Mesendoderm (in vitro differentiated cells): ENCODE measurements around the gene PTPRG.

Experiments
- DNase-seq: peaks from one replicate; pipeline ENCODE4 v3.0.0; 2013
- H2AK5ac ChIP-seq: 2 replicates; pipeline ENCODE4 v1.6.1; 2013; ENCODE audit warnings: low read length, inconsistent platforms
- H2BK120ac ChIP-seq: 2 replicates; pipeline ENCODE4 v1.6.1; 2013; ENCODE audit warnings: low read depth, mild to moderate bottlenecking, low read length, moderate library complexity, mixed read lengths
- H2BK15ac ChIP-seq: replicated peaks from 2 replicates; pipeline ENCODE4 v1.6.1; 2013; ENCODE audit warnings: low read depth, mild to moderate bottlenecking, moderate library complexity
- H2BK5ac ChIP-seq: 2 replicates; pipeline ENCODE4 v1.6.1; 2013; ENCODE audit warnings: low read length, inconsistent platforms
- H3K18ac ChIP-seq: 2 replicates; pipeline ENCODE4 v1.6.1; 2013; ENCODE audit warnings: mild to moderate bottlenecking, low read length, mixed read lengths
- H3K23ac ChIP-seq: one replicate; pipeline ENCODE4 v1.6.1; 2013; ENCODE audit warnings: low read length
- H3K27ac ChIP-seq: 2 replicates; pipeline ENCODE4 v1.5.1; 2013; ENCODE audit warnings: low read depth, mild to moderate bottlenecking, inconsistent platforms, low read length, moderate library complexity
- H3K27me3 ChIP-seq: 2 replicates; pipeline ENCODE4 v1.6.1; 2013; ENCODE audit warnings: low read length, control low read depth, mild to moderate bottlenecking, inconsistent platforms; ENCODE audit not compliant: insufficient read depth, poor library complexity
- H3K36me3 ChIP-seq: 2 replicates; pipeline ENCODE4 v1.6.1; 2013; ENCODE audit warnings: low read length, inconsistent platforms; ENCODE audit not compliant: control insufficient read depth, insufficient read depth
- H3K4ac ChIP-seq: one replicate; pipeline ENCODE4 v1.6.1; 2013; ENCODE audit warnings: low read depth, mild to moderate bottlenecking, low read length, moderate library complexity
- H3K4me1 ChIP-seq: 2 replicates; pipeline ENCODE4 v1.6.1; 2013; ENCODE audit warnings: low read depth, low read length, inconsistent platforms; ENCODE audit not compliant: control insufficient read depth
- H3K4me2 ChIP-seq: 2 replicates; pipeline ENCODE4 v1.6.1; 2013; ENCODE audit warnings: low read length
- H3K4me3 ChIP-seq: 2 replicates; pipeline ENCODE4 v1.5.1; 2013; ENCODE audit warnings: mild to moderate bottlenecking, low read length
- H3K56ac ChIP-seq: one replicate; pipeline ENCODE4 v1.6.1; 2013; ENCODE audit warnings: low read length
- H3K79me1 ChIP-seq: 2 replicates; pipeline ENCODE4 v1.6.1; 2013; ENCODE audit warnings: low read length, inconsistent platforms
- H3K79me2 ChIP-seq: 2 replicates; pipeline ENCODE4 v1.6.1; 2013; ENCODE audit warnings: mild to moderate bottlenecking, low read length; ENCODE audit not compliant: control insufficient read depth, insufficient read depth
- H3K9ac ChIP-seq: 2 replicates; pipeline ENCODE4 v1.6.1; 2013; ENCODE audit warnings: low read length, inconsistent platforms
- H4K5ac ChIP-seq: one replicate; pipeline ENCODE4 v1.6.1; 2013; ENCODE audit warnings: low read length
- H4K8ac ChIP-seq: one replicate; pipeline ENCODE4 v1.6.1; 2013; ENCODE audit warnings: low read depth, mild to moderate bottlenecking, control low read depth, low read length, moderate library complexity
- WGBS: extraction: QIAGEN DNeasy Blood & Tissue Kit; methylation state at CpG from one replicate; pipeline ENCODE4 v1.1.7; 2013; ENCODE audit warnings: low lambda C conversion rate, missing lambda C conversion rate; ENCODE audit not compliant: insufficient coverage; ENCODE audit errors: extremely low coverage; 5-methylcytosine and 5-hydroxymethylcytosine counted together

PTPRG gene

GRCh38 chr3:61841988-61842387 lies 280.6 kb downstream of the PTPRG start:
- Histone ChIP-seq H3K27me3 (no peaks in the 10 kb centered on the region), H3K4ac (no peak overlapping the region), H3K23ac (no peak overlapping the region), H4K5ac (no peak overlapping the region), H4K8ac (no peak overlapping the region), H3K18ac (no peak overlapping the region), H2AK5ac (no peak overlapping the region), H3K27ac (no peak overlapping the region), H3K4me3 (no peak overlapping the region), H3K79me2 (peaks cover 18% of the 10 kb centered on the region), H3K4me1 (no peaks in the 10 kb centered on the region), H2BK5ac (no peak overlapping the region), H2BK120ac (no peak overlapping the region), H3K36me3 (no peaks in the 10 kb centered on the region), H2BK15ac (no peak overlapping the region), H3K56ac (no peak overlapping the region), H3K9ac (no peak overlapping the region), H3K4me2 (no peak overlapping the region), H3K79me1 (peaks cover 7% of the 10 kb centered on the region)
- no peak for DNase-seq
- WGBS = no CpG with 5 or more reads among the region's 2 CpGs

- Histone ChIP-seq H3K27me3 (no peaks in the 10 kb centered on the region), H4K8ac (no peak overlapping the region), H3K4me1 (peaks cover 11% of the 10 kb centered on the region), H2BK120ac (no peak overlapping the region), H3K23ac (no peak overlapping the region), H3K18ac (no peak overlapping the region), H2AK5ac (no peak overlapping the region), H4K5ac (no peak overlapping the region), H3K9ac (no peak overlapping the region), H2BK15ac (no peak overlapping the region), H2BK5ac (no peak overlapping the region), H3K79me2 (peaks cover 18% of the 10 kb centered on the region), H3K4me3 (no peak overlapping the region), H3K79me1 (peaks cover 7% of the 10 kb centered on the region), H3K56ac (no peak overlapping the region), H3K36me3 (no peaks in the 10 kb centered on the region), H3K4me2 (no peak overlapping the region), H3K27ac (no peak overlapping the region), H3K4ac (no peak overlapping the region)
- no peak for DNase-seq
- WGBS = no CpG with 5 or more reads among the region's 5 CpGs
Observed at GRCh38 chr3:61844346-61844745, 283.0 kb downstream of the PTPRG start.

- Histone ChIP-seq H2BK15ac (no peak overlapping the region), H3K36me3 (no peaks in the 10 kb centered on the region), H4K8ac (no peak overlapping the region), H3K9ac (no peak overlapping the region), H3K79me2 (peaks cover 25% of the 10 kb centered on the region), H3K56ac (no peak overlapping the region), H3K79me1 (peaks cover 12% of the 10 kb centered on the region), H2AK5ac (no peak overlapping the region), H3K18ac (no peak overlapping the region), H3K27ac (no peak overlapping the region), H2BK5ac (no peak overlapping the region), H3K23ac (no peak overlapping the region), H3K4ac (no peak overlapping the region), H3K27me3 (no peaks in the 10 kb centered on the region), H3K4me3 (no peak overlapping the region), H4K5ac (no peak overlapping the region), H2BK120ac (no peak overlapping the region), H3K4me2 (no peak overlapping the region), H3K4me1 (peaks cover 11% of the 10 kb centered on the region)
- no CpG with 5 or more reads among the region's 2 CpGs for WGBS
- no peak for DNase-seq
Observed at GRCh38 chr3:61846488-61846887, 285.1 kb downstream of the PTPRG start.

GRCh38 chr3:61847784-61848462 lies 286.6 kb downstream of the PTPRG start:
- Histone ChIP-seq H3K23ac (no peak overlapping the region), H3K18ac (no peak overlapping the region), H3K79me2 (peaks cover 29% of the 10 kb centered on the region), H3K27me3 (no peaks in the 10 kb centered on the region), H4K5ac (no peak overlapping the region), H3K4me3 (no peak overlapping the region), H3K9ac (no peak overlapping the region), H2BK5ac (no peak overlapping the region), H2BK15ac (no peak overlapping the region), H3K56ac (no peak overlapping the region), H3K4me1 (peaks cover 14% of the 10 kb centered on the region), H2BK120ac (no peak overlapping the region), H4K8ac (no peak overlapping the region), H2AK5ac (no peak overlapping the region), H3K79me1 (peaks cover 14% of the 10 kb centered on the region), H3K36me3 (no peaks in the 10 kb centered on the region), H3K4ac (no peak overlapping the region), H3K27ac (no peak overlapping the region), H3K4me2 (no peak overlapping the region)
- no CpG with 5 or more reads among the region's 7 CpGs for WGBS
- peak; percentile 84 for DNase-seq

GRCh38 chr3:61848885-61849284 lies 287.5 kb downstream of the PTPRG start:
- Histone ChIP-seq H4K8ac (no peak overlapping the region), H3K27ac (no peak overlapping the region), H2BK5ac (no peak overlapping the region), H3K27me3 (no peaks in the 10 kb centered on the region), H3K79me2 (peaks cover 38% of the 10 kb centered on the region), H3K18ac (peak overlapping the region; percentile 39), H3K23ac (no peak overlapping the region), H3K79me1 (peaks cover 17% of the 10 kb centered on the region), H2AK5ac (no peak overlapping the region), H3K4ac (no peak overlapping the region), H3K4me2 (no peak overlapping the region), H4K5ac (no peak overlapping the region), H2BK120ac (no peak overlapping the region), H3K4me3 (no peak overlapping the region), H3K9ac (no peak overlapping the region), H3K4me1 (peaks cover 17% of the 10 kb centered on the region), H2BK15ac (no peak overlapping the region), H3K36me3 (no peaks in the 10 kb centered on the region), H3K56ac (no peak overlapping the region)
- WGBS = no CpG with 5 or more reads among the region's 3 CpGs
- DNase-seq = no peak

- no peak overlapping the region for H3K4me3 ChIP-seq
- H3K9ac ChIP-seq = no peak overlapping the region
- H2BK120ac ChIP-seq = no peak overlapping the region
- H3K27ac ChIP-seq = no peak overlapping the region
- no peak overlapping the region for H3K56ac ChIP-seq
- H2BK15ac ChIP-seq = no peak overlapping the region
- H3K4me1 ChIP-seq = peaks cover 9% of the 10 kb centered on the region
- H3K79me2 ChIP-seq = peaks cover 37% of the 10 kb centered on the region
- DNase-seq = no peak
- no peaks in the 10 kb centered on the region for H3K27me3 ChIP-seq
- H4K5ac ChIP-seq = no peak overlapping the region
- H4K8ac ChIP-seq = no peak overlapping the region
- no peak overlapping the region for H3K18ac ChIP-seq
- peaks cover 21% of the 10 kb centered on the region for H3K79me1 ChIP-seq
- no peak overlapping the region for H3K23ac ChIP-seq
- no peak overlapping the region for H2BK5ac ChIP-seq
- no peaks in the 10 kb centered on the region for H3K36me3 ChIP-seq
- no peak overlapping the region for H3K4me2 ChIP-seq
- no CpG with 5 or more reads among the region's 2 CpGs for WGBS
- no peak overlapping the region for H2AK5ac ChIP-seq
- no peak overlapping the region for H3K4ac ChIP-seq
Observed at GRCh38 chr3:61853912-61854311, 292.5 kb downstream of the PTPRG start.
